HG03521 (cell line): ENCODE data around the gene NCCRP1.
"Not testable (repeated sequence)": the region's sequence is repeated elsewhere in the genome, so short reads cannot be mapped to it uniquely, and the experiment has no call there.

ENCODE experiments used
- ATAC-seq: cut with Tn5 transposase; IDR thresholded peaks from one replicate; pipeline ENCODE4 v1.9.1; 2021; ENCODE audit warnings: mild to moderate bottlenecking, moderate library complexity; ENCODE audit not compliant: unreplicated experiment

NCCRP1 gene

GRCh38 chr19:39238944-39239343 is 42.2 kb downstream of the NCCRP1 start:
- ATAC-seq, result no peak

- ATAC-seq, result no peak
Observed at GRCh38 chr19:39240421-39240820, 43.7 kb downstream of the NCCRP1 start.

GRCh38 chr19:39243741-39244140 is 47.0 kb downstream of the NCCRP1 start:
- not testable (repeated sequence) for ATAC-seq

GRCh38 chr19:39244410-39245100 is 47.8 kb downstream of the NCCRP1 start, which contains the start of gene IFNL3:
TSS of gene IFNL3 (minus strand) at chr19:39245006. CDS start at chr19:39244967, 39 bp downstream.
- not testable (repeated sequence) for ATAC-seq

- ATAC-seq, result not testable (repeated sequence)
Observed at GRCh38 chr19:39245166-39245565, 48.4 kb downstream of the NCCRP1 start.

- ATAC-seq, result no peak
Observed at GRCh38 chr19:39246951-39247669, 50.3 kb downstream of the NCCRP1 start.

GRCh38 chr19:39247701-39248664 is 51.2 kb downstream of the NCCRP1 start:
- no peak for ATAC-seq

GRCh38 chr19:39248806-39249205 is 52.0 kb downstream of the NCCRP1 start, which contains the start of gene IFNL4:
TSS of gene IFNL4 (minus strand) at chr19:39248856.
- ATAC-seq, result no peak

- no peak for ATAC-seq
Observed at GRCh38 chr19:39251081-39251480, 54.3 kb downstream of the NCCRP1 start.
